GM12872 (cell line): ENCODE results near the gene ACTR8.

Source experiments
- TF ChIP-seq, protein P1 (sequence below): IDR thresholded peaks from 3 replicates; pipeline ENCODE4 v1.5.1; 2011; ENCODE audit warnings: low read depth, mild to moderate bottlenecking, low read length, moderate library complexity; ENCODE audit not compliant: insufficient read depth

The ACTR8 gene

GRCh38 chr3:53859178-53859577 lies 22.8 kb downstream of the ACTR8 start:
- TF ChIP-seq, protein P1, sequence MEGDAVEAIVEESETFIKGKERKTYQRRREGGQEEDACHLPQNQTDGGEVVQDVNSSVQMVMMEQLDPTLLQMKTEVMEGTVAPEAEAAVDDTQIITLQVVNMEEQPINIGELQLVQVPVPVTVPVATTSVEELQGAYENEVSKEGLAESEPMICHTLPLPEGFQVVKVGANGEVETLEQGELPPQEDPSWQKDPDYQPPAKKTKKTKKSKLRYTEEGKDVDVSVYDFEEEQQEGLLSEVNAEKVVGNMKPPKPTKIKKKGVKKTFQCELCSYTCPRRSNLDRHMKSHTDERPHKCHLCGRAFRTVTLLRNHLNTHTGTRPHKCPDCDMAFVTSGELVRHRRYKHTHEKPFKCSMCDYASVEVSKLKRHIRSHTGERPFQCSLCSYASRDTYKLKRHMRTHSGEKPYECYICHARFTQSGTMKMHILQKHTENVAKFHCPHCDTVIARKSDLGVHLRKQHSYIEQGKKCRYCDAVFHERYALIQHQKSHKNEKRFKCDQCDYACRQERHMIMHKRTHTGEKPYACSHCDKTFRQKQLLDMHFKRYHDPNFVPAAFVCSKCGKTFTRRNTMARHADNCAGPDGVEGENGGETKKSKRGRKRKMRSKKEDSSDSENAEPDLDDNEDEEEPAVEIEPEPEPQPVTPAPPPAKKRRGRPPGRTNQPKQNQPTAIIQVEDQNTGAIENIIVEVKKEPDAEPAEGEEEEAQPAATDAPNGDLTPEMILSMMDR = no peak

- TF ChIP-seq, protein P1 = no peak
Measured at GRCh38 chr3:53858096-53858741, 23.7 kb downstream of the ACTR8 start.

GRCh38 chr3:53856964-53857363 lies 25.0 kb downstream of the ACTR8 start:
- TF ChIP-seq, protein P1 = no peak

DNA sequence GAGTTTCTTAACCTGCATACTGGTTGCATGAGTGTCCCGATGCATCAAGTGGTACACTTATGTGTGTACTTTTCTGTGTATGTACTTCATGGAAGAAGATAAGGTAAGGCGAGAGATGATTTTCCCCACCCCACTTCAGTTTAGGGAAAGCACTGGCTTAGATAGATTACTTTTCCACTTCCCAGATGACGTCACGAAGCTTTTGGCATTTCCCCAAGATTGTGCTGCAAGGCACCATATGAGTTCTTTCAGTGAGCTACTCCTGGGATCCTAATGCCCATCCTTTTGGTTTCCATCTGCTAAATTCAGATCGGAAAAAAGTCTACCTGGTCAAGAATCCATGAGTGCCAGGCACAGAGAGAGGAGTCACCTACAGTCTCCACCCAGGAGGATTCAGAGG lies 31.1 kb downstream of the ACTR8 start:
- TF ChIP-seq, protein P1 = no peak

- TF ChIP-seq, protein P1 = no peak
Measured at GRCh38 chr3:53849916-53850315, 32.0 kb downstream of the ACTR8 start.

GRCh38 chr3:53846851-53847155 lies 35.1 kb downstream of the ACTR8 start:
- TF ChIP-seq, protein P1 = no peak

- TF ChIP-seq, protein P1 = no peak
Measured at GRCh38 chr3:53846134-53846850, 35.7 kb downstream of the ACTR8 start, which contains the start of the genes CHDH and IL17RB. Gene CHDH (minus strand): TSS chr3:53846419. CDS start chr3:53824008, 22,411 bp downstream. Gene IL17RB (plus strand): TSS chr3:53846568. CDS start chr3:53846589, 21 bp downstream.
